Astrocyte of the hippocampus (primary cell): ENCODE data around the gene S100A11.

Experiments
- DNase-seq: peaks from one replicate; pipeline ENCODE4 v3.0.0; 2011; ENCODE audit warnings: low read depth, low spot score

S100A11 gene

GRCh38 chr1:152039886-152040285 is 3.1 kb upstream of the S100A11 start:
- DNase-seq = no peak

GRCh38 chr1:152039461-152039860 is 2.7 kb upstream of the S100A11 start:
- DNase-seq = no peak

GRCh38 chr1:152038871-152039270 is 2.1 kb upstream of the S100A11 start:
- DNase-seq = no peak

- DNase-seq = peak; percentile 48
Measured at GRCh38 chr1:152035539-152036266, 1.1 kb downstream of the S100A11 start.

- peak; percentile 73 for DNase-seq
Measured at GRCh38 chr1:152034654-152035538, 1.9 kb downstream of the S100A11 start.

GRCh38 chr1:152034324-152034653 is 2.5 kb downstream of the S100A11 start:
- no peak for DNase-seq

- no peak for DNase-seq
Measured at GRCh38 chr1:152029929-152030211, 6.9 kb downstream of the S100A11 start.

GRCh38 chr1:152029144-152029928 is 7.5 kb downstream of the S100A11 start:
- no peak for DNase-seq

GRCh38 chr1:152026895-152027294 is 9.9 kb downstream of the S100A11 start:
- no peak for DNase-seq

GRCh38 chr1:152024223-152024622 is 12.6 kb downstream of the S100A11 start:
- DNase-seq = no peak

- DNase-seq = no peak
Measured at GRCh38 chr1:152023221-152023620, 13.6 kb downstream of the S100A11 start.

- no peak for DNase-seq
Measured at GRCh38 chr1:152022474-152022873, 14.3 kb downstream of the S100A11 start.

GRCh38 chr1:152021569-152021968 is 15.2 kb downstream of the S100A11 start:
- no peak for DNase-seq

GRCh38 chr1:152020849-152021248 is 16.0 kb downstream of the S100A11 start:
- DNase-seq = no peak

- peak; percentile 21 for DNase-seq
Measured at GRCh38 chr1:152018537-152018936, 18.3 kb downstream of the S100A11 start.

GRCh38 chr1:152015766-152016165 is 21.0 kb downstream of the S100A11 start:
- DNase-seq = no peak

GRCh38 chr1:152014943-152015342 is 21.9 kb downstream of the S100A11 start:
- DNase-seq = no peak

- DNase-seq = peak; percentile 69
Measured at GRCh38 chr1:152013664-152014237, 23.1 kb downstream of the S100A11 start.

GRCh38 chr1:152009691-152010090 is 27.1 kb downstream of the S100A11 start:
- no peak for DNase-seq

GRCh38 chr1:152007047-152007446 is 29.8 kb downstream of the S100A11 start:
- DNase-seq = no peak

- no peak for DNase-seq
Measured at GRCh38 chr1:152005360-152005912, 31.4 kb downstream of the S100A11 start.
